Smooth muscle cell (in vitro differentiated cells): ENCODE results near the gene USF1. TPM values are rescaled to one million over a fixed set of nuclear protein-coding genes. Genes with fewer than 3 reads are reported as not detected.

ENCODE experiments used
- DNase-seq: peaks from one replicate; lab custom pipeline; 2025; ENCODE audit not compliant: unreplicated experiment; lab: John Stamatoyannopoulos, UW
- H2AFZ ChIP-seq: fragments of 200-600 bp; sonication (generic); 2 replicates; pipeline ENCODE4 v1.6.0; 2016; ENCODE audit warnings: antibody characterized with exemption, low read depth, mild to moderate bottlenecking
- H3F3A ChIP-seq: fragments of 200-600 bp; sonication (generic); 2 replicates; pipeline ENCODE4 v1.6.0; 2017; ENCODE audit warnings: antibody characterized with exemption, low read depth
- H3K27ac ChIP-seq: fragments of 200-600 bp; sonication (generic); 2 replicates; pipeline ENCODE4 v1.5.1; 2016; ENCODE audit warnings: low read depth, mild to moderate bottlenecking
- H3K27me3 ChIP-seq: fragments of 200-600 bp; sonication (generic); 2 replicates; pipeline ENCODE4 v1.6.1; 2016; ENCODE audit warnings: low read depth, mild to moderate bottlenecking
- H3K36me3 ChIP-seq: fragments of 200-600 bp; sonication (generic); 2 replicates; pipeline ENCODE4 v1.5.1; 2016; ENCODE audit warnings: low read depth
- H3K4me1 ChIP-seq: fragments of 200-600 bp; sonication (generic); 2 replicates; pipeline ENCODE4 v1.5.1; 2016; ENCODE audit warnings: low read depth
- H3K4me2 ChIP-seq: fragments of 200-600 bp; sonication (generic); 2 replicates; pipeline ENCODE4 v1.6.0; 2016; ENCODE audit warnings: mild to moderate bottlenecking
- H3K4me3 ChIP-seq: fragments of 200-600 bp; sonication (generic); 2 replicates; pipeline ENCODE4 v1.5.1; 2016; ENCODE audit warnings: mild to moderate bottlenecking
- H3K79me2 ChIP-seq: fragments of 200-600 bp; sonication (generic); 2 replicates; pipeline ENCODE4 v1.6.0; 2016; ENCODE audit warnings: low read depth, mild to moderate bottlenecking
- H3K9ac ChIP-seq: fragments of 200-600 bp; sonication (generic); 2 replicates; pipeline ENCODE4 v1.6.0; 2016; ENCODE audit warnings: low read depth
- H3K9me3 ChIP-seq: fragments of 200-600 bp; sonication (generic); replicated peaks from 2 replicates; pipeline ENCODE4 v1.5.1; 2016; ENCODE audit warnings: low read depth
- H4K20me1 ChIP-seq: fragments of 200-600 bp; sonication (generic); 2 replicates; pipeline ENCODE4 v1.6.0; 2016; ENCODE audit warnings: low read depth
- CTCF ChIP-seq: fragments of 200-600 bp; sonication (generic); IDR thresholded peaks from 2 replicates; pipeline ENCODE4 v1.5.1; 2017; ENCODE audit warnings: borderline replicate concordance, mild to moderate bottlenecking, antibody characterized with exemption; ENCODE audit not compliant: insufficient read depth, poor library complexity, severe bottlenecking
- WGBS: methylation state at CpG from one replicate; pipeline ENCODE4 v1.1.7; 2016; ENCODE audit warnings: low lambda C conversion rate; 5-methylcytosine and 5-hydroxymethylcytosine counted together
- polyA plus RNA-seq: library from polyadenylated mRNA; unstranded; fragments of >200 nt; fragmentation: Nextera tagmentation; extraction: Ambion mirVana; gene quantifications from 2 replicates; pipeline ENCODE4 v1.2.1, GENCODE V29; 2016
- total RNA-seq: library from RNA; depleted of rRNA; stranded (reverse); fragments of >200 nt; gene quantifications from 2 replicates; pipeline ENCODE4 v1.2.3, GENCODE V29; 2014

USF1 gene
- total and polyA plus RNA-seq, 2 experiments from 2014 or later: 20.0 to 47.0 TPM

GRCh38 chr1:161013488-161014230 is 32.1 kb downstream of the USF1 start:
- Histone ChIP-seq H3K27me3 (no peaks in the 10 kb centered on the region), H3K9me3 (no peaks in the 10 kb centered on the region), H3K36me3 (no peaks in the 10 kb centered on the region), H3K4me1 (peaks cover 15% of the 10 kb centered on the region), H4K20me1 (peaks cover 15% of the 10 kb centered on the region), H3K4me2 (peak overlapping the region; percentile 78), H3K9ac (peak overlapping the region; percentile 46), H3K4me3 (peak overlapping the region; percentile 28), H3F3A (peaks cover 3% of the 10 kb centered on the region), H2AFZ (peak overlapping the region; percentile 36), H3K79me2 (peaks cover 62% of the 10 kb centered on the region), H3K27ac (peak overlapping the region; percentile 96)
- peak; percentile 18 for DNase-seq
- TF ChIP-seq CTCF: no peak
- WGBS: 17% methylated on average over 13 of the region's 15 CpGs

DNA sequence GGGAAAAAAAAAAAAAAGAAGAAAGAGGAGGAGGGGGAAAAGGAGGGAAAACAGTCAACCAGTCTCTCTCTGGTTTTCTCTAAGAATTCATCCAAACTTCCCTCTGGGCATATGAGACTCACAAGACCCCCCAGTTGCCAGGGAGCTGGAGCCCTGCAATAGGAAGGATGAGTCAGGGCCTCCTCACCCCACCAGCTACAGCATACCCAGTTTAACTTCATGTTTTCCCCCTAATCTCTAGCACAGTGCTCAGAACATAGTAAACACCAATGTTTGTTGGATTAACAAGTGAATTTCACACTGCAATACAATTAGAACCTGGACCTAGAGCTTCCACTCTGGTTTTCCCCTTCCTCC is 32.7 kb downstream of the USF1 start:
- Histone ChIP-seq H3K27ac (peak overlapping the region; percentile 96), H4K20me1 (peaks cover 16% of the 10 kb centered on the region), H3K4me2 (peak overlapping the region; percentile 78), H3K79me2 (peaks cover 60% of the 10 kb centered on the region), H2AFZ (peak overlapping the region; percentile 36), H3K9ac (peak overlapping the region; percentile 38), H3F3A (peaks cover 3% of the 10 kb centered on the region), H3K4me3 (peak overlapping the region; percentile 28), H3K4me1 (peaks cover 13% of the 10 kb centered on the region), H3K27me3 (no peaks in the 10 kb centered on the region), H3K36me3 (no peaks in the 10 kb centered on the region), H3K9me3 (no peaks in the 10 kb centered on the region)
- TF ChIP-seq CTCF: no peak
- DNase-seq: no peak

- H3K9ac ChIP-seq: no peak overlapping the region
- no peaks in the 10 kb centered on the region for H3K27me3 ChIP-seq
- H3K4me3 ChIP-seq: no peak overlapping the region
- DNase-seq: no peak
- H3K9me3 ChIP-seq: no peaks in the 10 kb centered on the region
- peaks cover 3% of the 10 kb centered on the region for H3F3A ChIP-seq
- H3K4me1 ChIP-seq: peaks cover 11% of the 10 kb centered on the region
- H4K20me1 ChIP-seq: peaks cover 23% of the 10 kb centered on the region
- H3K36me3 ChIP-seq: no peaks in the 10 kb centered on the region
- peaks cover 65% of the 10 kb centered on the region for H3K79me2 ChIP-seq
- peak overlapping the region; percentile 96 for H3K27ac ChIP-seq
- 79% methylated on average over 3 of the region's 3 CpGs for WGBS
- H2AFZ ChIP-seq: no peak overlapping the region
- peak overlapping the region; percentile 78 for H3K4me2 ChIP-seq
- no peak for TF ChIP-seq CTCF
Measured at GRCh38 chr1:161012420-161012819, 33.4 kb downstream of the USF1 start.

GRCh38 chr1:161009602-161010211 is 36.1 kb downstream of the USF1 start:
- 52% methylated on average over 7 of the region's 7 CpGs for WGBS
- peaks cover 11% of the 10 kb centered on the region for H3K4me1 ChIP-seq
- H3K36me3 ChIP-seq: no peaks in the 10 kb centered on the region
- H3F3A ChIP-seq: peaks cover 3% of the 10 kb centered on the region
- peak overlapping the region; percentile 13 for H3K4me2 ChIP-seq
- H3K9me3 ChIP-seq: no peaks in the 10 kb centered on the region
- H3K79me2 ChIP-seq: peaks cover 75% of the 10 kb centered on the region
- TF ChIP-seq CTCF: no peak
- peak overlapping the region; percentile 59 for H3K27ac ChIP-seq
- H3K27me3 ChIP-seq: no peaks in the 10 kb centered on the region
- H3K9ac ChIP-seq: no peak overlapping the region
- peaks cover 44% of the 10 kb centered on the region for H4K20me1 ChIP-seq
- H3K4me3 ChIP-seq: no peak overlapping the region
- no peak for DNase-seq
- no peak overlapping the region for H2AFZ ChIP-seq
